ENCODE measurements around the gene ZNF326. TPM values are rescaled to one million over a fixed set of nuclear protein-coding genes. Genes with fewer than 3 reads are reported as not detected.
"Not testable (repeated sequence)": the region's sequence is repeated elsewhere in the genome, so short reads cannot be mapped to it uniquely, and the experiment has no call there.

Gene ZNF326
- total RNA-seq, 1 donor from 2014 or later, result 16.3 TPM

- ATAC-seq (ENCODE audit: poor library complexity); intact Hi-C loops (cut with DNase I); DNase-seq: not testable (repeated sequence)
Observed at GRCh38 chr1:90062700-90063643, 68.1 kb downstream of the ZNF326 start.

- ATAC-seq (ENCODE audit: poor library complexity); DNase-seq; intact Hi-C loops (cut with DNase I): not testable (repeated sequence)
Observed at GRCh38 chr1:90064109-90064508, 69.2 kb downstream of the ZNF326 start.

GRCh38 chr1:90067194-90067931 is 72.5 kb downstream of the ZNF326 start:
- intact Hi-C loops (cut with DNase I), result no loop called here
- ATAC-seq (ENCODE audit: poor library complexity), result no peak

GRCh38 chr1:90068611-90069280 is 73.8 kb downstream of the ZNF326 start:
- intact Hi-C loops (cut with DNase I), result no loop called here
- ATAC-seq (ENCODE audit: poor library complexity), result no peak

More at GRCh38 chr1:90067194-90067931, 72.5 kb downstream of the ZNF326 start:
- DNase-seq, result no peak

GRCh38 chr1:90074137-90074536 is 79.2 kb downstream of the ZNF326 start:
- ATAC-seq (ENCODE audit: poor library complexity) (no peak), DNase-seq (no peak)
- intact Hi-C loops (cut with DNase I), result no loop called here

More at GRCh38 chr1:90068611-90069280, 73.8 kb downstream of the ZNF326 start:
- DNase-seq, result no peak

- ATAC-seq (ENCODE audit: poor library complexity) (no peak), DNase-seq (no peak)
- intact Hi-C loops (cut with DNase I), result no loop called here
Observed at GRCh38 chr1:90074566-90074965, 79.7 kb downstream of the ZNF326 start.

GRCh38 chr1:90074970-90075391 is 80.1 kb downstream of the ZNF326 start:
- intact Hi-C loops (cut with DNase I), result no loop called here
- no peak for ATAC-seq (ENCODE audit: poor library complexity)
- no peak for DNase-seq

GRCh38 chr1:90083995-90084394 is 89.1 kb downstream of the ZNF326 start:
- ATAC-seq (ENCODE audit: poor library complexity), result no peak
- intact Hi-C loops (cut with DNase I), result no loop called here
- DNase-seq, result no peak

Other genes starting within 250 kb of the ZNF326 start
- gene LRRC8D, start 174.1 kb upstream of the ZNF326 start, total RNA-seq, result 5.1 TPM

Measured in Right ventricle myocardium superior (tissue), 1 donor.